Colon (tissue), 2 donors: ENCODE results near the gene SASH1.
"Not testable (repeated sequence)": the region's sequence is repeated elsewhere in the genome, so short reads cannot be mapped to it uniquely, and the experiment has no call there.

ENCODE experiments used
- FAIRE-seq: peaks from 2 replicates; lab custom pipeline; 2012; peaks lifted over from hg19 to GRCh38; lab: Jason Lieb, UNC
- donor health status: control.
- donor health status: control.

SASH1 gene

GRCh38 chr6:148370176-148370575 is 27.5 kb downstream of the SASH1 start:
- FAIRE-seq, result no peak

GRCh38 chr6:148374040-148374774 is 31.6 kb downstream of the SASH1 start:
- FAIRE-seq, result no peak

GRCh38 chr6:148375401-148375800 is 32.8 kb downstream of the SASH1 start:
- FAIRE-seq, result no peak

GRCh38 chr6:148379481-148379880 is 36.8 kb downstream of the SASH1 start:
- FAIRE-seq, result no peak

GRCh38 chr6:148379966-148380713 is 37.5 kb downstream of the SASH1 start:
- FAIRE-seq, result no peak

GRCh38 chr6:148382051-148382450 is 39.4 kb downstream of the SASH1 start:
- FAIRE-seq, result not testable (repeated sequence)

- no peak for FAIRE-seq
Measured at GRCh38 chr6:148382861-148383260, 40.2 kb downstream of the SASH1 start.

GRCh38 chr6:148383658-148384368 is 41.2 kb downstream of the SASH1 start:
- no peak for FAIRE-seq

GRCh38 chr6:148385379-148385778 is 42.7 kb downstream of the SASH1 start:
- no peak for FAIRE-seq

- FAIRE-seq, result no peak
Measured at GRCh38 chr6:148388521-148388920, 45.9 kb downstream of the SASH1 start.

GRCh38 chr6:148389086-148389485 is 46.4 kb downstream of the SASH1 start:
- FAIRE-seq, result no peak

- no peak for FAIRE-seq
Measured at GRCh38 chr6:148389917-148390316, 47.3 kb downstream of the SASH1 start.

- FAIRE-seq, result not testable (repeated sequence)
Measured at GRCh38 chr6:148392127-148392526, 49.5 kb downstream of the SASH1 start.

GRCh38 chr6:148392671-148393070 is 50.0 kb downstream of the SASH1 start:
- no peak for FAIRE-seq

GRCh38 chr6:148395583-148396101 is 53.0 kb downstream of the SASH1 start:
- no peak for FAIRE-seq

GRCh38 chr6:148396411-148396810 is 53.8 kb downstream of the SASH1 start:
- no peak for FAIRE-seq

GRCh38 chr6:148396926-148397325 is 54.3 kb downstream of the SASH1 start:
- FAIRE-seq, result no peak

GRCh38 chr6:148398244-148398643 is 55.6 kb downstream of the SASH1 start:
- no peak for FAIRE-seq

GRCh38 chr6:148398678-148399077 is 56.0 kb downstream of the SASH1 start:
- no peak for FAIRE-seq

GRCh38 chr6:148401571-148401970 is 58.9 kb downstream of the SASH1 start:
- FAIRE-seq, result no peak

- FAIRE-seq, result no peak
Measured at GRCh38 chr6:148404456-148405054, 61.9 kb downstream of the SASH1 start.

- no peak for FAIRE-seq
Measured at GRCh38 chr6:148405894-148406293, 63.3 kb downstream of the SASH1 start.
